Omental fat pad (tissue), 4 donors: ENCODE data around the gene PIGR. TPM values are rescaled to one million over a fixed set of nuclear protein-coding genes. Genes with fewer than 3 reads are reported as not detected.
A peak's percentile ranks its signal among the peaks of the same experiment; 100 is the strongest.

ENCODE experiments used
- ATAC-seq: fragments of 150-250 bp; one replicate; pipeline ENCODE4 v1.9.1; 2016; ENCODE audit warnings: mild to moderate bottlenecking, moderate library complexity; ENCODE audit not compliant: low FRiP score
- DNase-seq: peaks from one replicate; pipeline ENCODE4 v3.0.0-alpha.2; 2019; ENCODE audit warnings: low spot score
- CTCF ChIP-seq, 3 donors: fragments of 450-650 bp; IDR thresholded peaks; one replicate each; pipeline ENCODE4 v1.5.1; 2016 to 2017; ENCODE audit warnings: antibody characterized with exemption in 3 of 3, mild to moderate bottlenecking in 3 of 3, moderate library complexity in 2 of 3
- total RNA-seq, 4 donors: library from RNA; depleted of rRNA; stranded (reverse); fragments of >200 nt; gene quantifications; one replicate each; pipeline ENCODE4 v1.1.0, GENCODE V29; 2016

PIGR gene
- total RNA-seq, 4 donors from 2014 or later: 0.24 to 0.44 TPM; not detected in 2

GRCh38 chr1:206909161-206909882, 36.9 kb downstream of the PIGR start:
- ATAC-seq (peak; percentile 88), DNase-seq (peak; percentile 64)
- TF ChIP-seq CTCF (IDR thresholded peaks at IDR 0.05): no peak

GRCh38 chr1:206908038-206908437, 38.2 kb downstream of the PIGR start:
- no peak for TF ChIP-seq CTCF (IDR thresholded peaks at IDR 0.05)
- DNase-seq: no peak
- ATAC-seq: no peak

- ATAC-seq: no peak
- no peak for TF ChIP-seq CTCF (IDR thresholded peaks at IDR 0.05)
- DNase-seq: no peak
Measured at GRCh38 chr1:206907304-206907991, 38.8 kb downstream of the PIGR start.

GRCh38 chr1:206905295-206906164, 40.7 kb downstream of the PIGR start:
- DNase-seq (no peak), ATAC-seq (peak; percentile 53)
- TF ChIP-seq CTCF (IDR thresholded peaks at IDR 0.05): no peak

- DNase-seq: no peak
- no peak for TF ChIP-seq CTCF (IDR thresholded peaks at IDR 0.05)
Measured at GRCh38 chr1:206904423-206905142, 41.7 kb downstream of the PIGR start.

GRCh38 chr1:206903687-206904086, 42.6 kb downstream of the PIGR start:
- TF ChIP-seq CTCF (IDR thresholded peaks at IDR 0.05): no peak
- DNase-seq (no peak), ATAC-seq (no peak)

More at GRCh38 chr1:206904423-206905142, 41.7 kb downstream of the PIGR start:
- ATAC-seq: no peak
